KBM-7 (cell line): ENCODE measurements around the gene ADAM8.
A peak's percentile ranks its signal among the peaks of the same experiment; 100 is the strongest.
"Not testable (repeated sequence)": the region's sequence is repeated elsewhere in the genome, so short reads cannot be mapped to it uniquely, and the experiment has no call there.

Experiments
- DNase-seq: peaks from one replicate; pipeline ENCODE4 v3.0.0-alpha.2; 2015
- in situ Hi-C: fragments of 300-500 bp; cut with MboI; formaldehyde crosslinking; loops from 2 replicates; pipeline ENCODE4 v1.14.3; 2020; ENCODE audit warnings: low sequenced_read_pairs, low pct_unique_long_range_greater_than_20kb, mixed read lengths

The ADAM8 gene

GRCh38 chr10:133272964-133273420 is 3.7 kb downstream of the ADAM8 start:
- in situ Hi-C loops, result no loop called here
- no peak for DNase-seq

- in situ Hi-C loops, result no loop called here
- no peak for DNase-seq
Measured at GRCh38 chr10:133272301-133272963, 4.2 kb downstream of the ADAM8 start.

DNA sequence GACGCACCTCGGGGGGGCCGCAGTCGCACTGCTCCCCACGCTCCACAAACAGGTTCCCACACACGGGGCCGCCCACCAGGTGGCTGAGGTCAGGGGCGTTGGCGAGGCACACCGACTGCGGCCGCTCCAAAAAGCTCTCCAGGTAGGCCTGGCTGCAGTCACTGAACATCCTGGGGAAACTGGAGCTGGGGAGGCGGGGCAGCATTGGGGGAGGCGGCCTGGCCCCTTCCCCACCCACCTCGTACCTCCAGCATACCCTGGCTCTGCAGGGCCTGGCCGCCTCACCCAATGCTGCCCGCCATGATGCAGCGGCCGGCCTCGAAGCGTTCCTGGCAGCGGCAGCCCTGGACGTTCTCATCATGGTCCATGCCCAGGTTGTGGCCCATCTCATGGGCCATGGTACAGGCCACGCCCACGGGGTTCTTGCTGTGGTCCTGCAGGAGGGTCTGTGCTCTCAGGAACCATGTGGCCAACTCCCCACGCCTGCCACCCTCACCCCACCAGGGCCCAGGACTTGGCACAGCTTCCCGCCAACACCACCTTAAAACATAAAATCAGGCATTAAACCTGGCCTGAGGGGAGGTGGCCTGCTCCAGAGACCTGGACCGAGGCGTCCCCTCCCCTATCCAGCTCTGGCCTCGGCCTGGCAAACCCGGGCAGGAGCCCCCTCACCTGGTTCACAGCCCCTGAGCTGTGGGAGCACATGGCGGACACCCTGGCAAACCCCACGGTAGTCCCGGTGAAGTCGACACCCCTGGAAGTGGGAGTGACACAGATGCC is 5.0 kb downstream of the ADAM8 start:
- in situ Hi-C loops, result no loop called here

GRCh38 chr10:133270773-133271297 is 5.8 kb downstream of the ADAM8 start:
- no peak for DNase-seq
- in situ Hi-C loops, result no loop called here

More for the DNA sequence above, 5.0 kb downstream of the ADAM8 start:
- DNase-seq, result no peak

DNA sequence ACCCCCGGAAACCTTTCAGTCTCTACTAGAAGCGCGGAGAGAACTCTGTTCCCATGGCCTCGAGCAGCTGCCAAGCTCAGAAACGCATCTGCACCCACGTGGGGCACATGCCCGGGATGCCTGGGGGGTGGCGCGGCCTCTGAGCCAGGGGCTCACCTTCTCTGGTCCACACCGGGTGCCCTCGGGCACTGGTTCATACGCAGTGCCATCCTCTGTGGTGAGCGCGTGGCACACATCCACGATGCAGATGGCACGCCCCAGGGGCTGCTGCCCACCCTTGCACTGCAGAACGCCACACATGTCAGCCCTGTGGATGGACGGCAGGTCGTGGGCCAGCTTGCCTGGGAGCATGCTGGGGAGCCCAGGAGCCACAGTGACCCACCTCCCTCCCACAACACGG is 6.5 kb downstream of the ADAM8 start:
- in situ Hi-C loops, result no loop called here
- no peak for DNase-seq

DNA sequence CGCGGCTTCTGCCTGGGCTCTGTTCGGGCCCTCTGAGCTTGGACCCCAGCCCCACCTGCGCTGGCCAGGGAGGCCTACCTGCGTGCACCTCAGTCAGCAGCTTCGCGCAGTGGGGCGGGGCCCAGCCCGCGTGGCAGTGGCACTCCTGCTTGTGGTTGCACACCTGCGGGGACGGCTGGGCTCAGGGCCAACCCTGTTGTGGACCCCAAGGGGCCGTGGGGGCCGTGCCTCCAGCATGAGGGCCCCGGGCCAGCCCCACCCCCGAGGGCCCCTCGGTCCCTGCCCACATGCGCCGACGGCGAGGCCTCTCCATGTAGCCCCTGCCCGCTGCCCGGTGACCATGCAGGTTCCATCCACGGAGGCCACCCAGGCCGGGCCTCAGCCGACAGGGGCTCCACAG is 7.3 kb downstream of the ADAM8 start:
- in situ Hi-C loops, result no loop called here
- DNase-seq, result no peak

- DNase-seq, result no peak
- in situ Hi-C loops, result no loop called here
Measured at GRCh38 chr10:133268532-133268931, 8.1 kb downstream of the ADAM8 start.

DNA sequence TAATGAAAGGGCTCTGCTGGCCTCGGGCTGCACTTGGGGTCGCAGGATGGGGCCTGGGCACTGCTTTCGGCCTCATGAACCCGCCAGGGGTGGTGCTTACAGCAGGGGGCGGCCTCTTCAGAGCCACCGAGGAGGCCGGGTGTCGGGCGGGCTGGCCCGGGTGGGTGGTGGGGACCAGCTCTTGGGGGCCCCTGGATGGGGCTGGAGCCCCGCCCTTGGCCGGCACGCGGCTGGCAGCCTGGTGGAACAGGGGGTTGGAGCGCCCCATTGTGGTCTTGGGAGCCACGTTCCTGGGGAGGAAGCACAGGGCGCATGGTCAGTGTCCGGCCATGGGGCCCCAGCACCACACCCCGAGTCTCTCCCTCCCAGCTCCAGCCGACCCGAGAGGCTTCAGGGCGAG is 8.8 kb downstream of the ADAM8 start:
- in situ Hi-C loops, result no loop called here
- DNase-seq, result no peak

GRCh38 chr10:133267293-133267692 is 9.4 kb downstream of the ADAM8 start:
- no peak for DNase-seq

GRCh38 chr10:133266056-133266795 is 10.4 kb downstream of the ADAM8 start:
- no peak for DNase-seq
- in situ Hi-C loops, result no loop called here

More at GRCh38 chr10:133267293-133267692, 9.4 kb downstream of the ADAM8 start:
- in situ Hi-C loops, result no loop called here

GRCh38 chr10:133265052-133265451 is 11.6 kb downstream of the ADAM8 start:
- in situ Hi-C loops, DNase-seq: not testable (repeated sequence)

DNA sequence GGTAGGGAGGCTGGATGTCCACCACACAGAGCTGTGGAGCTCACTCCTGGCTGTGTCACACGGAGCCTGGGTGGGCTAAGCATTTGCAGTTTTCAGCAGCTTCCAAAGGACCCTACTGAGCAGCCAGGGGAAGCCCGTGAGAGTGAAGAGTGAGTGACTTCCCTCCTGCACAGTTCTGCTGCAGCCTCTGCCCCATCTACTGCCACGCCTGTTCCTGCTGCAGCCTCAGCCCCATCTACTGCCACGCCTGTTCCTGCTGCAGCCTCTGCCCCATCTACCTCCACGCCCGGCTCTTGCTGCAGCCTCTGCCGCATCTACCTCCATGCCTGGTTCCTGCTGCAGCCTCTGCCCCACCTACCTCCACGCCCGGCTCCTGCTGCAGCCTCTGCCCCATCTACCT is 12.2 kb downstream of the ADAM8 start:
- DNase-seq, result no peak
- in situ Hi-C loops, result no loop called here

- no peak for DNase-seq
- in situ Hi-C loops, result no loop called here
Measured at GRCh38 chr10:133263674-133264073, 13.0 kb downstream of the ADAM8 start.

- in situ Hi-C loops, result no loop called here
- DNase-seq, result no peak
Measured at GRCh38 chr10:133262696-133263095, 14.0 kb downstream of the ADAM8 start.

- peak; percentile 24 for DNase-seq
- in situ Hi-C loops, result no loop called here
Measured at GRCh38 chr10:133261726-133262325, 14.8 kb downstream of the ADAM8 start.

GRCh38 chr10:133260895-133261725 is 15.6 kb downstream of the ADAM8 start:
- in situ Hi-C loops, result no loop called here
- DNase-seq, result peak; percentile 20

DNA sequence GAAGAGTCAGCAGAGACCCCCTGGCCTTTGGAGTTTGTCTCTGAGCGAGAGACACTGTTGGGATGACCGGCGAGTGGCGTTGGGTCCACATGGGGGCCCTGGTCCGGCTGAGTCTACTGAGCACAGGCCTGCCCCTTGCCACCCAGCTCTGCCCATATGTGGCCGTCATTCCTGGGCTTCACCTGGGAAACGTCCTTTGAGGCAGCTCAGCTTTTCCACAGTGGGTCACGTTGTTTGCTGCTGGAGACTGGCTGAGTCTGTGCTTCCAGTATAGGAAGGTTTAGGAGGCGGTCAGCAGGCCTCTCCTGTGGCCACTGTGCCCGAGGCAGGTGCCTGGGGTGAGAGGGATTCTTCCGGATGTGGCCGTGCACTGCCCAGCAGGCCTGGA is 17.1 kb downstream of the ADAM8 start:
- in situ Hi-C loops, result no loop called here
- no peak for DNase-seq

DNA sequence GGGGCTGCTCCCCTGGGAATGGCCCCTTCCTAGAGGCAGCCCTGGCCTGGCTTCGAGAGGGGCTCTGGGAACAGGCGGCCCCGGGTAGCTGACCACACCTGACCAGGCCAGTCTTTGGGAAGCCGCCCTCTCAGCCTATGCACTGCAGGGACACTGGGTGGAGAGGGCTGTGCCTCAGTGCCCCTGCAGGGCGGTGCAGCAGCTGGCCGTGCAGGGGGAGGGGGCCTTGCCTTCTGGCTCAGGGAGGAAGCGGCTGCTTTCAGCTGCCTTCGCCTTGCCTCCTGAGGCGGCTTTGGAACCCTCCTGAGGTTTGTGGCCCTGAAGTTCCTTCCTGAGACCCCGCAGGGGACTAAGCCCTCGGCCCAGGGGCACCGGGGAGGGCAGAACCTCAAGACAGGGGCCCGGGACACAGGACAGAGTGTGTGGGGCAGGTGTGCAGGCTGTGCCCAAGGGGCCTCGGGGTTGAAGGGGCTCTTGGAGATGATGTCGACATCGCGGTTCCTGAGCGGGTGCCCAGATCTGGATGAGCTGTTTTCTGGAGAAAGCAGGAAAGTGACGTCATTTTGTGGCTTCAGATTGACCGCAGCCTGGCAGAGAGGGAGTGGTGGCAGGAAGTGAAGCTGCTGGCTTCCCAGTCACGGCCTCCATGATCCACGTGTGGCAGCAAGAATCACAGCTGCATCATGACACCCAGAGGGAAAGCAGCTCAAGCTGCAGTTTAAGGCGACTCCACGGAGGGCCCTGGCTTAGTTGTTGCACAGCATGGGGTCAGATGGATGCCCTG is 17.7 kb downstream of the ADAM8 start:
- DNase-seq, result peak; percentile 99
- in situ Hi-C loops, result no loop called here
